22Rv1 (cell line): ENCODE results near the gene CEP89.
"Not testable (repeated sequence)": the region's sequence is repeated elsewhere in the genome, so short reads cannot be mapped to it uniquely, and the experiment has no call there.

Source experiments
- H3K27ac ChIP-seq: fragments of 450-650 bp; 2 replicates; pipeline ENCODE4 v1.5.1; 2017
- ZFX ChIP-seq: fragments of 450-650 bp; IDR thresholded peaks from 2 replicates; pipeline ENCODE4 v1.6.1; 2017; ENCODE audit warnings: antibody characterized with exemption, borderline replicate concordance
- TF ChIP-seq, protein P1 (sequence below): fragments of 450-650 bp; IDR thresholded peaks from 2 replicates; pipeline ENCODE4 v1.5.1; 2017; ENCODE audit warnings: mild to moderate bottlenecking

Gene CEP89

DNA sequence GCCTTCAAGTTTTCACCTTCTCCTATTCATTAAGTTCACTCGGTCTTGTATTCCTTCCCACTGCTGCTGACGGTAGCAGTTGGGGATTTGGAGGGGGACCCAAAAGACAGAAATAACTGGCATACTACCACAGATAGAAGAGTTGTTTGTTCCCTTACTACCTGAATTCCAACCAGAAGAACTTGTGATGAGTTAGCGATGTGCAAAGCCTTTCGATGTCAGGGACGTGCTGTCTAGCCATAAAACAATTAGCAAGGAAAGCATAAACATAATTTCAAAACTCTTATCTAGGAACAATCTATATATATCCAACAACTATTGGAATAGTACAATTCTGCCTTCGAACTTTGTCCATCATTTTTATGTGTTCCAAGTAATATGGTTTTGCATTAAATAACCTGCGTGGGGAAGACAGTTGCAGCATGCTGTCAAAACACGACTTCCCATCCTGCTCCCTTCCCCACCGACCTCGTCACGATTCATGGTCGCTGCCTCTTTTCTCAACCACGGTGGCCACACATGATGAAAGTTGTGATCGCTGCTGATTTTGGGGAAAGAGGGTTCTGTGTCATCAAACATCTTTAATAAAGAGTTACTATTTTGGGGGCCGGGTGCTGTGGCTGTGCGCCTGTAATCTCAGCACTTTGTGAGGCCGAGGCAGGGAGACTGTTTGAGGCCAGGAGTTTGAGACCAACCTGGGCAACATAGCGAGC is 98.4 kb downstream of the CEP89 start:
- no peak overlapping the region for H3K27ac ChIP-seq
- no peak for TF ChIP-seq ZFX
- TF ChIP-seq, protein P1, sequence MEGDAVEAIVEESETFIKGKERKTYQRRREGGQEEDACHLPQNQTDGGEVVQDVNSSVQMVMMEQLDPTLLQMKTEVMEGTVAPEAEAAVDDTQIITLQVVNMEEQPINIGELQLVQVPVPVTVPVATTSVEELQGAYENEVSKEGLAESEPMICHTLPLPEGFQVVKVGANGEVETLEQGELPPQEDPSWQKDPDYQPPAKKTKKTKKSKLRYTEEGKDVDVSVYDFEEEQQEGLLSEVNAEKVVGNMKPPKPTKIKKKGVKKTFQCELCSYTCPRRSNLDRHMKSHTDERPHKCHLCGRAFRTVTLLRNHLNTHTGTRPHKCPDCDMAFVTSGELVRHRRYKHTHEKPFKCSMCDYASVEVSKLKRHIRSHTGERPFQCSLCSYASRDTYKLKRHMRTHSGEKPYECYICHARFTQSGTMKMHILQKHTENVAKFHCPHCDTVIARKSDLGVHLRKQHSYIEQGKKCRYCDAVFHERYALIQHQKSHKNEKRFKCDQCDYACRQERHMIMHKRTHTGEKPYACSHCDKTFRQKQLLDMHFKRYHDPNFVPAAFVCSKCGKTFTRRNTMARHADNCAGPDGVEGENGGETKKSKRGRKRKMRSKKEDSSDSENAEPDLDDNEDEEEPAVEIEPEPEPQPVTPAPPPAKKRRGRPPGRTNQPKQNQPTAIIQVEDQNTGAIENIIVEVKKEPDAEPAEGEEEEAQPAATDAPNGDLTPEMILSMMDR = no peak

DNA sequence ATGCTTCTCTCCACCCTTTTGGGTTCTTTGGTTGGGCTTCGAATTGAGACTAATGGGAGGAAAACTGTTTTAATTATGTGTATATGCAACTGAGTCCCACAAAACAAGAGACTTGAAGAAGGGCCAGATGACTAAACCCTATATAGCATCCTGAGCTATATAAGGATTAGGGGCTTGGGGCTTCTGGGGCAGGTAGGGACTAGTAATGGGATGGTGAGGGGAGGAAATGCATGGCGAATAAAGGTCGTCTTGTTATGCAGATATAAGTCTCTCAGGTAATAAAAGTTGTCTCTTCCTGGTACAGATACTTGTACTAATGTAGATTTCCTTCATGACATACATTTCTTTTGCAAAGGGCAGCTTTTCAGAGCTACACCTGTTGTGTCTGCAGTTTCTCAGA is 99.4 kb downstream of the CEP89 start:
- no peak overlapping the region for H3K27ac ChIP-seq
- TF ChIP-seq ZFX = no peak
- TF ChIP-seq, protein P1 = no peak

GRCh38 chr19:32870981-32871451 is 100.7 kb downstream of the CEP89 start:
- TF ChIP-seq, protein P1 = no peak
- TF ChIP-seq ZFX = no peak
- H3K27ac ChIP-seq = no peak overlapping the region

DNA sequence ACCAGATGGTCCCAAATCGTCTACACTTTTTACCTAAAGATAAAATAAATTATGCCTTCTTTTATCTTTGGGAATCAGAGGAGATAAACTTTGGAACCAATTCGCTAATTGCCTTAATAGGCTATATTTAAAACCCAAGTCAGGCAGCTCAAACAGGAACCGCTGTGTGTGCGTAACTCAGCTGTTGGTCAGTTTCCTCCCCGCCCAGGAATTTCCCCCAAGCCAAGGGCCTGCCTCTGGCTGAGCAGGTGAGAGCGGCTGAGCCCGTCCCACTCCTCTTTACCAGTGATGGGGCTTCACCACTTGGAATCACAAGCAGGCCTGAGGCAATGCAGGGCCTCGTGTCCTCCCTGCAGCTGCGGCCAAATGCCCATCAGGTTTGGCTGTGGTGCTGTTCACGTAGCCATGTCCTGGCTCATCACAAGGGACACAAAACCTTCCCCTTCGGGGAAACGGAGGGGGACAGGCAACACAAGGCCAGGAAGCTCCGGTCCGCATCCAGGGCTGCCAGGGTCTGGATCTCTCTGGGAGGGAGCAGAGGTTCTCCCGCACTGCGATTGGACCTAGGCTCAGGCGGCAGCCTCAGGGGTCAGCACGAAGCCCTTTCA is 101.7 kb downstream of the CEP89 start:
- no peak overlapping the region for H3K27ac ChIP-seq
- TF ChIP-seq, protein P1 = no peak
- TF ChIP-seq ZFX = no peak

GRCh38 chr19:32869369-32869965 is 102.3 kb downstream of the CEP89 start, which contains the start of gene SLC7A9:
Gene SLC7A9 (minus strand): TSS chr19:32869767. CDS start chr19:32868534, 1,233 bp downstream.
- TF ChIP-seq, protein P1 = no peak
- TF ChIP-seq ZFX = no peak
- no peak within 1 kb of the TSS for H3K27ac ChIP-seq

GRCh38 chr19:32868206-32868950 is 103.4 kb downstream of the CEP89 start:
- no peak overlapping the region for H3K27ac ChIP-seq
- TF ChIP-seq ZFX = no peak
- TF ChIP-seq, protein P1 = no peak

DNA sequence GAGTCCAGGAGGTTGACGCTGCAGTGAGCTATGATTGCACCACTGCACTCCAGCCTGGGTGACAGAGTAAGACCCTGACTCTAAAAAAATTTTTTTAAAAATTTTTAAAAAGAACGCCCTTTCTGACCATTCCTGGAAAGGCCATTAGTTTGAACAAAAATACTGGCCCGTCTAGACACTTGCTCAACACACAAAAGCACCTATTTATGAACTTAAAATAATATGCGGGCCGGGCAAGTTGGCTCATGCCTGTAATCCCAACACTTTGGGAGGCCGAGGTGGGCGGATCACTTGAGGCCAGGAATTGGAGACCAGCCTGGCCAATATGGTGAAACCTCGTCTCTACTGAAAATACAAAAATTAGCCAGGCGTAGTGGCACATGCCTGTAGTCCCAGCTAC is 104.3 kb downstream of the CEP89 start:
- not testable (repeated sequence) for H3K27ac ChIP-seq
